ENCODE measurements around the gene DEFB123.
"Not testable (repeated sequence)": the region's sequence is repeated elsewhere in the genome, so short reads cannot be mapped to it uniquely, and the experiment has no call there.

Gene DEFB123

GRCh38 chr20:31414381-31414780, 26.1 kb upstream of the DEFB123 start:
- H3K4me3 ChIP-seq (ENCODE audit: control insufficient read depth, low read depth, low read length) = no peak overlapping the region
- TF ChIP-seq CTCF (conservative IDR thresholded peaks at IDR 0.05; ENCODE audit: control insufficient read depth, insufficient read depth, low read depth, low read length) = no peak
- DNase-seq (ENCODE audit: low read depth) = no peak

DNA sequence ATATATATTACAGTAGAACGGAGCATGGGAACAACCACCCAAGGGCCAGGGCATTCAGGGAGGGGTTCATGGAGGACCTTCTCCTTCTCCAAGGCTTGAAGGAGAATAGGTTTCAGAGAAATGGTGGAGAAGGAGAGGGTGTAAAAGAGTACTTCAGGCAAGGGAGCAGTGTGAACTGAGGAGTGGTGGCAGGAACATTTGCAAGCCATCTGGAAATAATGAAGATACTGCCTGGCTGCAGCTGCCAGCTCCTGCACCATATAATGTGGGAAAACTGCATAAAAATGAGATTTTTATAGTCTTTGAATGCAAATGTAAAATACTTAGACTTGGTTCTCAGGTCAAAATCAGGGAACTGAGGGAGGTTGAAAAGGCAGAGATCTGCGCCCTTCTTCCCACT, 24.8 kb upstream of the DEFB123 start:
- no peak overlapping the region for H3K4me3 ChIP-seq (ENCODE audit: control insufficient read depth, low read depth, low read length)
- no peak for DNase-seq (ENCODE audit: low read depth)
- TF ChIP-seq CTCF (conservative IDR thresholded peaks at IDR 0.05; ENCODE audit: control insufficient read depth, insufficient read depth, low read depth, low read length) = no peak

DNA sequence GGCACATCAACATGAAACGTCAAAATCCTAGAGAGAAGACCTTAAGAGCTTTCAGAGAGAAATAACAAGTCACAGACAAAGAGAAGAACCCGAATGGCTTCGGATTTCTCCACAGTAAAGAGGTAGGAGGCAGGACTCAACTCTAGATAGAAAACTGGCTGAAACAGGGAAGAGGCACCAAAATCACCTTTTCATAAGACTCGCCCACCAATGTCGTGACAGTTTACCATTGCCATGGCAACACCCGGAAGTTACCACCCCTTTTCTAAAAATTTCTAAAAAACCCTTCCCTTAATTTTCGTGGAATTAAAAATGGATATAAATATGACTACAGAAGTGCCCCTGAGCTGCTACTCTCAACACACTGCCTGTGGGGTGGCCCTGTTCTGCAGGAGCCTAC, 22.1 kb upstream of the DEFB123 start:
- DNase-seq (ENCODE audit: low read depth) = no peak
- TF ChIP-seq CTCF (conservative IDR thresholded peaks at IDR 0.05; ENCODE audit: control insufficient read depth, insufficient read depth, low read depth, low read length) = no peak

GRCh38 chr20:31425797-31426196, 14.6 kb upstream of the DEFB123 start:
- H3K4me3 ChIP-seq (ENCODE audit: control insufficient read depth, low read depth, low read length) = no peak overlapping the region
- DNase-seq (ENCODE audit: low read depth) = no peak
- TF ChIP-seq CTCF (conservative IDR thresholded peaks at IDR 0.05; ENCODE audit: control insufficient read depth, insufficient read depth, low read depth, low read length) = no peak

More for the DNA sequence above, 22.1 kb upstream of the DEFB123 start:
- no peak overlapping the region for H3K4me3 ChIP-seq (ENCODE audit: control insufficient read depth, low read depth, low read length)

GRCh38 chr20:31426891-31427551, 13.4 kb upstream of the DEFB123 start:
- not testable (repeated sequence) for DNase-seq (ENCODE audit: low read depth); H3K4me3 ChIP-seq (ENCODE audit: control insufficient read depth, low read depth, low read length)

- not testable (repeated sequence) for DNase-seq (ENCODE audit: low read depth); H3K4me3 ChIP-seq (ENCODE audit: control insufficient read depth, low read depth, low read length)
These were observed 12.9 kb upstream of the DEFB123 start for GRCh38 chr20:31427576-31427975.

DNA sequence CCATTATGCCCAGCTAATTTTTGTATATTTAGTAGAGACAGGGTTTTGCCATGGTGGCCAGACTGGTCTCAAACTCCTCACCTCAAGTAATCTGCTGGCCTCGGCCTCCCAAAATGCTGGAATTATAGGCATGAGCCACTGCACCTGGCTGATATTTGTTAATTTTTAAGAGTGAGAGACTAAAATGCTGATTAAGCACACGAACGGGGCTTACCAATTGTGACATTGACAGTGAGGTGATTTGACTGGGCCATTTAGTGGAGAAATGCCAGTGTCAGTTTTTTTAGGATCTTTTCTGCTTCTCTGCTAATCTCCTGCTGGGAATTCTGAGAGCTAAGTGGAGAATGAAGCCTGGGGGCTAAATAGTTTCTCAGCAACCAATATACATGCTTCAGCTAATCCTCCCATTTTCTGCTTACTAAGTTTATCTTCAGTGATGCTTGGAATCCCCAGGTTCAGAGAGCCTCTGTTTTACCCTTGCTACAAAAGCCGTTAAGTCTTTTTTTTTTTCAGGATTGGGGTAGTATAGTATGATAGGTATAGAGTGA, 9.8 kb upstream of the DEFB123 start:
- H3K4me3 ChIP-seq (ENCODE audit: control insufficient read depth, low read depth, low read length) = no peak overlapping the region
- TF ChIP-seq CTCF (conservative IDR thresholded peaks at IDR 0.05; ENCODE audit: control insufficient read depth, insufficient read depth, low read depth, low read length) = no peak
- no peak for DNase-seq (ENCODE audit: low read depth)

Measured in fibroblast of mammary gland (primary cell).